ENCODE results near the gene VWCE. TPM values are rescaled to one million over a fixed set of nuclear protein-coding genes. Genes with fewer than 3 reads are reported as not detected.

VWCE gene
- total RNA-seq, 1 experiment from 2014 or later = 21.9 TPM

- no peak for TF ChIP-seq TP53 (CRISPR knock-in tag; IDR thresholded peaks at IDR 0.05)
- no peak for TF ChIP-seq ZNF121 (CRISPR knock-in tag; IDR thresholded peaks at IDR 0.05)
- no peak for TF ChIP-seq JAZF1 (CRISPR knock-in tag; IDR thresholded peaks at IDR 0.05)
- no peak for TF ChIP-seq MYBL2 (CRISPR knock-in tag; IDR thresholded peaks at IDR 0.05)
- no peak for TF ChIP-seq NR2C2 (CRISPR knock-in tag; IDR thresholded peaks at IDR 0.05)
- no peak for TF ChIP-seq ZNF423 (CRISPR knock-in tag; IDR thresholded peaks at IDR 0.05)
- TF ChIP-seq E2F1 (CRISPR knock-in tag; IDR thresholded peaks at IDR 0.05) = no peak
Measured at GRCh38 chr11:61325649-61326414, 30.7 kb upstream of the VWCE start (continued).

- TF ChIP-seq MYBL2 (CRISPR knock-in tag; IDR thresholded peaks at IDR 0.05) = no peak
- TF ChIP-seq CREB1 (CRISPR knock-in tag; IDR thresholded peaks at IDR 0.05) = no peak
- no peak for TF ChIP-seq ZNF396 (CRISPR knock-in tag; IDR thresholded peaks at IDR 0.05; ENCODE audit: borderline replicate concordance)
- TF ChIP-seq E2F5 (CRISPR knock-in tag; IDR thresholded peaks at IDR 0.05) = no peak
- no peak for TF ChIP-seq IRF1 (CRISPR knock-in tag; IDR thresholded peaks at IDR 0.05)
- TF ChIP-seq ZNF138 (CRISPR knock-in tag; conservative IDR thresholded peaks at IDR 0.05) = no peak
- TF ChIP-seq ZNF281 (CRISPR knock-in tag; IDR thresholded peaks at IDR 0.05) = no peak
- TF ChIP-seq ATF1 (CRISPR knock-in tag; IDR thresholded peaks at IDR 0.05) = no peak
- TF ChIP-seq TCF7 (CRISPR knock-in tag; IDR thresholded peaks at IDR 0.05; ENCODE audit: low read depth) = no peak
- TF ChIP-seq FOXK1 (CRISPR knock-in tag; IDR thresholded peaks at IDR 0.05) = no peak
- no peak for TF ChIP-seq ZMAT4 (CRISPR knock-in tag; IDR thresholded peaks at IDR 0.05)
- DNase-seq (ENCODE audit: low spot score) (no peak), ATAC-seq (no peak)
- Mint-ChIP-seq H3K27ac (no peak overlapping the region), H3K4me3 (no peak overlapping the region), H3K9me3 (no peaks in the 10 kb centered on the region), H3K27me3 (ENCODE audit: low read depth) (no peaks in the 10 kb centered on the region), H3K36me3 (peaks cover 63% of the 10 kb centered on the region), H3K4me1 (no peaks in the 10 kb centered on the region)
- ChIA-PET POLR2A (no interaction called here), CTCF (interaction anchor here (0.7 kb wide), 1 partner anchor 1024 kb away, joined by 3 read pairs; no protein-coding TSS in a partner anchor)
Measured at GRCh38 chr11:61315260-61315659, 20.1 kb upstream of the VWCE start.

GRCh38 chr11:61310749-61311148 lies 15.6 kb upstream of the VWCE start:
- no peak for DNase-seq (ENCODE audit: low spot score)
- ATAC-seq = no peak
- H3K9me3 Mint-ChIP-seq = no peaks in the 10 kb centered on the region
- no peaks in the 10 kb centered on the region for H3K27me3 Mint-ChIP-seq (ENCODE audit: low read depth)
- H3K4me1 Mint-ChIP-seq = no peaks in the 10 kb centered on the region
- H3K4me3 Mint-ChIP-seq = no peak overlapping the region
- peaks cover 32% of the 10 kb centered on the region for H3K36me3 Mint-ChIP-seq
- ChIA-PET POLR2A (interaction anchor here (0.5 kb wide), 1 partner anchor 10 kb away, joined by 3 read pairs; no protein-coding TSS in a partner anchor), CTCF (no interaction called here)
- no peak overlapping the region for H3K27ac Mint-ChIP-seq
- TF ChIP-seq ATF6 (CRISPR knock-in tag; IDR thresholded peaks at IDR 0.05) (no peak), PREB (CRISPR knock-in tag; IDR thresholded peaks at IDR 0.05; ENCODE audit: borderline replicate concordance) (no peak), PRDM15 (CRISPR knock-in tag; IDR thresholded peaks at IDR 0.05) (no peak)

Measured in WTC11 (cell line).